Upper lobe of left lung (tissue), 4 donors: ENCODE data around the gene CAPZB.

Experiments used
- EP300 ChIP-seq, 4 donors: sonication (generic); formaldehyde crosslinking; IDR thresholded peaks; one replicate each; pipeline ENCODE4 v1.5.1; 2017; ENCODE audit warnings: antibody characterized with exemption in 4 of 4, control low read depth in 2 of 4
- POLR2A ChIP-seq, 4 donors: fragments of 450-650 bp; IDR thresholded peaks; one replicate each; pipeline ENCODE4 v1.5.1; 2016 to 2017; ENCODE audit warnings: antibody characterized with exemption in 4 of 4, mild to moderate bottlenecking in 2 of 4
- POLR2AphosphoS5 ChIP-seq, 2 donors: sonication (generic); formaldehyde crosslinking; IDR thresholded peaks; one replicate each; pipeline ENCODE4 v1.5.1; 2017; ENCODE audit warnings: antibody characterized with exemption in 2 of 2
- TF ChIP-seq, protein P1 (sequence below), 6 experiments: fragments of 450-650 bp in 4 of 6; fragments of 200-600 bp in 2 of 6; sonication (generic) in 2 of 6; IDR thresholded peaks; one replicate each; pipeline ENCODE4 v1.5.1; 2016 to 2019; ENCODE audit warnings: antibody characterized with exemption in 6 of 6

DNA sequence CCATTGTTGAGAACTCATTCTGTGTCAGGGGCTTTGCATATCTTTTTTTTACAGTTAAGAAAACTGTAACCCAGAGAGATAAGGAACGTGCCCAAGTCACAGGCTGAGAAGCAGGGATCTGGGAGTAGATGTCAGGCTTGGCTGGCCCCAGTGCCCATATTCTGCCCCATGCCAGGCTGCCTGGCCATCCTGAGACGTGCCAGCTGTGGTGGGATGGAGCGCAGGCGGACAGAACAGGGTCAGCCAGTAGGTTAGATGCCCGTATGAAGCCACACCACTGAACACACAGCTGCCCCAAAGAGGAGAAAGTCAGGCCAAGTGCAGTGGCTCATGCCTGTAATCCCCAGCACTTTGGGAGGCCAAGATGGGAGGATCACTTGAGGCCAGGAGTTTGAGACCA lies 117.3 kb downstream of the CAPZB start:
- no peak for TF ChIP-seq POLR2A (IDR thresholded peaks at IDR 0.05)
- TF ChIP-seq, protein P1, sequence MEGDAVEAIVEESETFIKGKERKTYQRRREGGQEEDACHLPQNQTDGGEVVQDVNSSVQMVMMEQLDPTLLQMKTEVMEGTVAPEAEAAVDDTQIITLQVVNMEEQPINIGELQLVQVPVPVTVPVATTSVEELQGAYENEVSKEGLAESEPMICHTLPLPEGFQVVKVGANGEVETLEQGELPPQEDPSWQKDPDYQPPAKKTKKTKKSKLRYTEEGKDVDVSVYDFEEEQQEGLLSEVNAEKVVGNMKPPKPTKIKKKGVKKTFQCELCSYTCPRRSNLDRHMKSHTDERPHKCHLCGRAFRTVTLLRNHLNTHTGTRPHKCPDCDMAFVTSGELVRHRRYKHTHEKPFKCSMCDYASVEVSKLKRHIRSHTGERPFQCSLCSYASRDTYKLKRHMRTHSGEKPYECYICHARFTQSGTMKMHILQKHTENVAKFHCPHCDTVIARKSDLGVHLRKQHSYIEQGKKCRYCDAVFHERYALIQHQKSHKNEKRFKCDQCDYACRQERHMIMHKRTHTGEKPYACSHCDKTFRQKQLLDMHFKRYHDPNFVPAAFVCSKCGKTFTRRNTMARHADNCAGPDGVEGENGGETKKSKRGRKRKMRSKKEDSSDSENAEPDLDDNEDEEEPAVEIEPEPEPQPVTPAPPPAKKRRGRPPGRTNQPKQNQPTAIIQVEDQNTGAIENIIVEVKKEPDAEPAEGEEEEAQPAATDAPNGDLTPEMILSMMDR (IDR thresholded peaks at IDR 0.05): no peak
- no peak for TF ChIP-seq EP300 (IDR thresholded peaks at IDR 0.05)
- no peak for TF ChIP-seq POLR2AphosphoS5 (IDR thresholded peaks at IDR 0.05)
